ENCODE measurements around the gene PCSK9. TPM values are rescaled to one million over a fixed set of nuclear protein-coding genes. Genes with fewer than 3 reads are reported as not detected.

The PCSK9 gene
- total and polyA plus RNA-seq, 2 of the 4 experiments (the other 2 are of a cell fraction), result under 0.01 to 0.17 TPM

DNA sequence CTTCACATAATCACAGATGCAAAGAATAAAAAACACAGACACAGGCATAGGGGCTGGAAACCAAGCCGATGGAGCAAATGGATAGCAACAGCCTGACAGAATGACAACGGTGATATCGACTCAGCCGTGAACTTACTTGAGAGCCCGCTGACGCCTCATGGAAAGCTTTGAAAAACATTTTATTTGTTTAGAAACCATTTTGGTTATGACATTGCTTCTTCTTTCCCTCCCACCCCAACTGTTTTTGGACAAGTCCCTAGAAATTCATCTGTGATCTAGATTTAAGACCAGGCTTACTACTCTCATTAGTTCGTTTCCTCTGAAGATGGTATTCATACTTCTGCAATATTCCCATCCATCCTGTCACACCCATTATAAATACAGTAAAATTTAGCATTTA, 44.9 kb downstream of the PCSK9 start:
- CTCF ChIA-PET, result no interaction called here
- DNase-seq (no peak), ATAC-seq (ENCODE audit: low read depth) (no peak)
- Histone ChIP-seq H3K27ac (ENCODE audit: insufficient read depth, low read length) (no peak overlapping the region), H3K18ac (ENCODE audit: low read depth, low read length) (no peak overlapping the region), H4K5ac (ENCODE audit: low read depth, low read length) (no peak overlapping the region), H2BK5ac (ENCODE audit: low read depth, low read length, poor library complexity, severe bottlenecking) (no peak overlapping the region), H4K8ac (ENCODE audit: low read depth in 2 of 2, low read length in 2 of 2) (no peak overlapping the region), H2AK5ac (ENCODE audit: low read depth, low read length) (no peak overlapping the region), H3K9me3 (ENCODE audit: control insufficient read depth, insufficient read depth, low read length) (no peaks in the 10 kb centered on the region), H3K56ac (ENCODE audit: extremely low read depth, insufficient read depth, low read length) (no peak overlapping the region), H3K4ac (ENCODE audit: low read depth, low read length) (no peak overlapping the region), H3K14ac (replicated peaks; ENCODE audit: low read depth, low read length) (no peak overlapping the region), H2BK120ac (ENCODE audit: low read depth, low read length) (no peak overlapping the region), H4K91ac (ENCODE audit: insufficient read depth, low read depth, low read length) (no peak overlapping the region), H2AFZ (replicated peaks; ENCODE audit: low read length, poor library complexity) (no peak overlapping the region), H2AK9ac (replicated peaks; ENCODE audit: low read depth, low read length, poor library complexity) (no peak overlapping the region), H3K9me1 (ENCODE audit: insufficient read depth, low read length) (peaks cover 6% of the 10 kb centered on the region; the same call in 1 of the 2 replicates), H3K4me2 (ENCODE audit: low read depth, low read length) (no peak overlapping the region), H3K4me3 (ENCODE audit: insufficient read depth, low read depth, low read length) (no peak overlapping the region), H3K9ac (ENCODE audit: low read depth, low read length) (no peak overlapping the region), H3K27me3 (ENCODE audit: control insufficient read depth, insufficient read depth, low read length) (no peaks in the 10 kb centered on the region), H3K23ac (ENCODE audit: low read depth, low read length) (no peak overlapping the region), H2BK20ac (ENCODE audit: low read depth, low read length) (no peak overlapping the region), H3K36me3 (ENCODE audit: control insufficient read depth, insufficient read depth, low read length) (peaks cover 49% of the 10 kb centered on the region), H3K79me1 (ENCODE audit: low read depth in 1 of 2, low read length in 2 of 2) (peaks cover 5 to 15% of the 10 kb centered on the region in 2 experiments; a peak in 2 of 4 replicates), H2BK15ac (ENCODE audit: low read depth, low read length) (no peak overlapping the region), H3K4me1 (ENCODE audit: control insufficient read depth, insufficient read depth, low read length) (peaks cover 4% of the 10 kb centered on the region), H4K20me1 (ENCODE audit: insufficient read depth, low read length) (peaks cover 6% of the 10 kb centered on the region; the same call in 1 of the 2 replicates)
- in situ Hi-C loops (cut with MboI; ENCODE audit: low sequenced_read_pairs), result no loop called here
- POLR2A ChIA-PET (ENCODE audit: unreplicated experiment), result no interaction called here
- BruUV-seq (replicated peaks), result no TSS peak
- intact Hi-C loops (cut with micrococcal nuclease), result no loop called here
- dilution Hi-C loops (cut with HindIII; ENCODE audit: low sequenced_read_pairs, unreplicated experiment), result no loop called here
- no peak for TF ChIP-seq NFE2L2 (IDR thresholded peaks at IDR 0.05; ENCODE audit: low read depth, low read length)
- no peak for TF ChIP-seq RAD21 (IDR thresholded peaks at IDR 0.05; ENCODE audit: low read length)
- TF ChIP-seq USF2 (IDR thresholded peaks at IDR 0.05; ENCODE audit: low read depth, low read length), result no peak
- WGBS, 2 experiments (ENCODE audit: extremely low coverage in 2 of 2, insufficient read length in 1 of 2), result no CpG with 5 or more reads among the region's 7 CpGs

All from IMR-90 (cell line).